ENCODE data around the gene SCYGR2. TPM values are rescaled to one million over a fixed set of nuclear protein-coding genes. Genes with fewer than 3 reads are reported as not detected.

Gene SCYGR2
- total RNA-seq, 1 donor from 2014 or later, result not detected

- Mint-ChIP-seq H3K4me3 (ENCODE audit: unreplicated experiment) (no peak overlapping the region), H3K27ac (ENCODE audit: unreplicated experiment) (no peak overlapping the region), H3K27me3 (ENCODE audit: low read depth) (peaks cover 3% of the 10 kb centered on the region), H3K36me3 (ENCODE audit: low read depth) (no peaks in the 10 kb centered on the region), H3K9me3 (ENCODE audit: low read depth) (no peaks in the 10 kb centered on the region), H3K4me1 (ENCODE audit: low read depth) (peaks cover 9% of the 10 kb centered on the region)
- no peak for DNase-seq (ENCODE audit: low spot score)
- TF ChIP-seq, protein P1, sequence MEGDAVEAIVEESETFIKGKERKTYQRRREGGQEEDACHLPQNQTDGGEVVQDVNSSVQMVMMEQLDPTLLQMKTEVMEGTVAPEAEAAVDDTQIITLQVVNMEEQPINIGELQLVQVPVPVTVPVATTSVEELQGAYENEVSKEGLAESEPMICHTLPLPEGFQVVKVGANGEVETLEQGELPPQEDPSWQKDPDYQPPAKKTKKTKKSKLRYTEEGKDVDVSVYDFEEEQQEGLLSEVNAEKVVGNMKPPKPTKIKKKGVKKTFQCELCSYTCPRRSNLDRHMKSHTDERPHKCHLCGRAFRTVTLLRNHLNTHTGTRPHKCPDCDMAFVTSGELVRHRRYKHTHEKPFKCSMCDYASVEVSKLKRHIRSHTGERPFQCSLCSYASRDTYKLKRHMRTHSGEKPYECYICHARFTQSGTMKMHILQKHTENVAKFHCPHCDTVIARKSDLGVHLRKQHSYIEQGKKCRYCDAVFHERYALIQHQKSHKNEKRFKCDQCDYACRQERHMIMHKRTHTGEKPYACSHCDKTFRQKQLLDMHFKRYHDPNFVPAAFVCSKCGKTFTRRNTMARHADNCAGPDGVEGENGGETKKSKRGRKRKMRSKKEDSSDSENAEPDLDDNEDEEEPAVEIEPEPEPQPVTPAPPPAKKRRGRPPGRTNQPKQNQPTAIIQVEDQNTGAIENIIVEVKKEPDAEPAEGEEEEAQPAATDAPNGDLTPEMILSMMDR (IDR thresholded peaks at IDR 0.05), result no peak
Observed at GRCh38 chr2:227625420-227625819, 26.7 kb downstream of the SCYGR2 start.

DNA sequence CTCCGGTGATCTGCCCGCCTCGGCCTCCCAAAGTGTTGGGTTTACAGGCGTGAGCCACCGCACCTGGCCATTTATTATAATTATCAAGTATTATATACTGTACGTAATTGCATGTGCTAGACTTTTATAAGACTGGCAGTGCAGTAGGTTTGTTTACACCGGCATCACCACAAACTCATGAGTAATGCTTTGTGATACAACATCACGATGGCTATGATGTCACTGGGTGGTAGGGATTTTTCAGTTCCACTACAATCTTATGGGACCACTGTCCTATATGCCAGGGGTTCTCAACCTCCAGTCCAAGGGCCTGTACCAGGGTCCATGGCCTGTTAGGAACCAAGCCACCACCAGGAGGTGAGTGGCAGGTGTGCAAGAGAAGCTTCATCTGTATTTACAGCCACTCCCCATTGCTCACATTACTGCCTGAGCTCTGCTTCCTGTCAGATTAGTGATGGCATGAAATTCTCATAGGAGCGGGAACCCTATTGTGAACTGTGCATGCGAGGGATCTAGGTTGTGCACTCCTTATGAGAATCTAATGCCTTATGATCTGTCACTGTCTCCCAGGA lies 28.0 kb downstream of the SCYGR2 start:
- H3K36me3 Mint-ChIP-seq (ENCODE audit: low read depth), result no peaks in the 10 kb centered on the region
- no peaks in the 10 kb centered on the region for H3K9me3 Mint-ChIP-seq (ENCODE audit: low read depth)
- H3K27me3 Mint-ChIP-seq (ENCODE audit: low read depth), result peaks cover 3% of the 10 kb centered on the region
- DNase-seq (ENCODE audit: low spot score), result no peak
- TF ChIP-seq, protein P1 (IDR thresholded peaks at IDR 0.05), result no peak
- H3K4me3 Mint-ChIP-seq (ENCODE audit: unreplicated experiment), result no peak overlapping the region
- peaks cover 9% of the 10 kb centered on the region for H3K4me1 Mint-ChIP-seq (ENCODE audit: low read depth)
- H3K27ac Mint-ChIP-seq (ENCODE audit: unreplicated experiment), result no peak overlapping the region

GRCh38 chr2:227627769-227628168 lies 29.1 kb downstream of the SCYGR2 start:
- Mint-ChIP-seq H3K36me3 (ENCODE audit: low read depth) (no peaks in the 10 kb centered on the region), H3K27ac (ENCODE audit: unreplicated experiment) (no peak overlapping the region), H3K9me3 (ENCODE audit: low read depth) (no peaks in the 10 kb centered on the region), H3K4me1 (ENCODE audit: low read depth) (peaks cover 9% of the 10 kb centered on the region), H3K4me3 (ENCODE audit: unreplicated experiment) (no peak overlapping the region), H3K27me3 (ENCODE audit: low read depth) (peaks cover 3% of the 10 kb centered on the region)
- no peak for DNase-seq (ENCODE audit: low spot score)
- TF ChIP-seq, protein P1 (IDR thresholded peaks at IDR 0.05), result no peak

DNA sequence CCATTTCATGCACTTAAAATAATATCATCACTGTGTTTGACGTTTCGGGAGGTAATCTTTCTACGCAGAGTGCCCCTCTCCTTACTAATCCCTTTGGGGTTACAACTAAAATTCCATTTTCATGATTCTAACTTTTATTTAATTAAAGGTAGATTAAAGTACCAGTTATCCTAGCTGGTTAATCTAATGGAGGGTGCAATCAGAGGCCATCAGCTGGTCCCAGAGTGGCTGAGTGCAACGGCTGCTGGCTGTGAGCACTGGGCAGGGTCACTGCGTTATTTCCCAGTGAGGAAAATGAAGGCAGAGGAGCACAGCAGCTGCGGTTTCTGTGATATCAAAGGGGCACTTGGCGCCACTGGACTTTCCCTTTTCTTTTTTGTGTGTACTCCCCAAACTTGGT lies 30.7 kb downstream of the SCYGR2 start:
- H3K36me3 Mint-ChIP-seq (ENCODE audit: low read depth), result no peaks in the 10 kb centered on the region
- TF ChIP-seq, protein P1 (IDR thresholded peaks at IDR 0.05), result no peak
- no peak for DNase-seq (ENCODE audit: low spot score)
- H3K27me3 Mint-ChIP-seq (ENCODE audit: low read depth), result peaks cover 3% of the 10 kb centered on the region
- H3K4me1 Mint-ChIP-seq (ENCODE audit: low read depth), result no peaks in the 10 kb centered on the region
- H3K4me3 Mint-ChIP-seq (ENCODE audit: unreplicated experiment), result no peak overlapping the region
- H3K27ac Mint-ChIP-seq (ENCODE audit: unreplicated experiment), result no peak overlapping the region
- no peaks in the 10 kb centered on the region for H3K9me3 Mint-ChIP-seq (ENCODE audit: low read depth)

DNA sequence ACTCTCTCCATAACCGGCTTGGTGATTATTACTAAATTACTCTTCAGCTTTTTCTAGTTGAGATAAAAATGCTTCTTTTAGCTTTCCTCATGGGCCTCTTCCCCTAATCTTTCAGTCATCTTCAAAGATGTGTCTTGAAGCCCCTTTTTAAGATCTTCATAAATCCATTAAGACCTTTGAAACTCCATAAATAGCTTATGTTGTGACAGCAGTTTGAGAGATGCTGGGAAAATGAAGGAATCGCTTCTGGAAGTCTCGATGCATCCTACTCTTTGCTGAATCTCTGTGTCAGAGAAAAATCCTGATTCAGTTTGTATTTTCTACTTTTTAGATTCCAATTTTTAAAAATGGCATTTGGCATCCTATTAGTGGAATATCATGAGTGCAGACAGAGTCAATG lies 31.6 kb downstream of the SCYGR2 start:
- Mint-ChIP-seq H3K4me3 (ENCODE audit: unreplicated experiment) (no peak overlapping the region), H3K36me3 (ENCODE audit: low read depth) (no peaks in the 10 kb centered on the region), H3K9me3 (ENCODE audit: low read depth) (no peaks in the 10 kb centered on the region), H3K4me1 (ENCODE audit: low read depth) (no peaks in the 10 kb centered on the region), H3K27ac (ENCODE audit: unreplicated experiment) (no peak overlapping the region), H3K27me3 (ENCODE audit: low read depth) (peaks cover 3% of the 10 kb centered on the region)
- TF ChIP-seq, protein P1 (IDR thresholded peaks at IDR 0.05), result no peak
- DNase-seq (ENCODE audit: low spot score), result no peak

Measured in chondrocyte (in vitro differentiated cells).